Coronary artery (tissue), 2 donors: ENCODE data around the gene UBQLNL.

ENCODE experiments used
- DNase-seq: peaks from one replicate; pipeline ENCODE4 v3.0.0-alpha.2; 2017; ENCODE audit warnings: low spot score
- H3K27ac ChIP-seq, 2 donors: fragments of 200-600 bp; sonication (generic); one replicate each; pipeline ENCODE4 v1.5.1; 2016 to 2019
- H3K4me3 ChIP-seq: fragments of 200-600 bp; sonication (generic); 2 replicates; pipeline ENCODE4 v1.5.1; 2016; ENCODE audit warnings: mild to moderate bottlenecking, moderate library complexity
- TF ChIP-seq, protein P1 (sequence below): fragments of 200-600 bp; sonication (generic); IDR thresholded peaks from one replicate; pipeline ENCODE4 v1.5.1; 2019; ENCODE audit warnings: antibody characterized with exemption

UBQLNL gene, protein sequence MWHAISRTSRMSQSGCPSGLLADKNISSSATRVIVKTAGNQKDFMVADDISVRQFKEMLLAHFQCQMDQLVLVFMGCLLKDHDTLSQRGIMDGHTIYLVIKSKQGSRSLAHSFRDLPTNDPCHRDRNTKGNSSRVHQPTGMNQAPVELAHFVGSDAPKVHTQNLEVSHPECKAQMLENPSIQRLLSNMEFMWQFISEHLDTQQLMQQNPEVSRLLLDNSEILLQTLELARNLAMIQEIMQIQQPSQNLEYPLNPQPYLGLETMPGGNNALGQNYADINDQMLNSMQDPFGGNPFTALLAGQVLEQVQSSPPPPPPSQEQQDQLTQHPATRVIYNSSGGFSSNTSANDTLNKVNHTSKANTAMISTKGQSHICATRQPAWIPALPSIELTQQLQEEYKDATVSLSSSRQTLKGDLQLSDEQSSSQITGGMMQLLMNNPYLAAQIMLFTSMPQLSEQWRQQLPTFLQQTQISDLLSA

DNA sequence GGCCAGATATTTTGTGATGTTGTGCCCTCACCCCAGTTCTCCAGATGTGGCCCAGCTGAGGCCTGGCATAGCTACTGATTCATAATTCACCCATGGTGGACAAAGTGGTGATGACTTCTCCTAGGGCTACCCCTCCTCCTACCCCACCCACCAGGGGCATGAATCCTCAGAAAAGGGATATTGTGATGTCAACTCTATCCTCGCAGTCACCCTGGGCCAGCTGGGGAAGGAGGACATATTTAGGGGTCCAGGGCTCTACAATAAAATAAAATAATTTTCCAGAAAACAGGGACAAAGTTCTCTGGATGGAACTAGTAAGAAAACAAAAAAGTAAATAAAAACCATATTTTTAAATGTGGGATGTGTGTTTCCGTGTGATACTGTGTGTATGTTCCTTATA lies at the start of gene UBQLNL:
UBQLNL (minus strand) TSS at position 101 of the 400 bp plus-strand sequence. CDS start 258 bp downstream, outside the sequence.
- no peak within 1 kb of the TSS for H3K4me3 ChIP-seq
- TF ChIP-seq, protein P1, sequence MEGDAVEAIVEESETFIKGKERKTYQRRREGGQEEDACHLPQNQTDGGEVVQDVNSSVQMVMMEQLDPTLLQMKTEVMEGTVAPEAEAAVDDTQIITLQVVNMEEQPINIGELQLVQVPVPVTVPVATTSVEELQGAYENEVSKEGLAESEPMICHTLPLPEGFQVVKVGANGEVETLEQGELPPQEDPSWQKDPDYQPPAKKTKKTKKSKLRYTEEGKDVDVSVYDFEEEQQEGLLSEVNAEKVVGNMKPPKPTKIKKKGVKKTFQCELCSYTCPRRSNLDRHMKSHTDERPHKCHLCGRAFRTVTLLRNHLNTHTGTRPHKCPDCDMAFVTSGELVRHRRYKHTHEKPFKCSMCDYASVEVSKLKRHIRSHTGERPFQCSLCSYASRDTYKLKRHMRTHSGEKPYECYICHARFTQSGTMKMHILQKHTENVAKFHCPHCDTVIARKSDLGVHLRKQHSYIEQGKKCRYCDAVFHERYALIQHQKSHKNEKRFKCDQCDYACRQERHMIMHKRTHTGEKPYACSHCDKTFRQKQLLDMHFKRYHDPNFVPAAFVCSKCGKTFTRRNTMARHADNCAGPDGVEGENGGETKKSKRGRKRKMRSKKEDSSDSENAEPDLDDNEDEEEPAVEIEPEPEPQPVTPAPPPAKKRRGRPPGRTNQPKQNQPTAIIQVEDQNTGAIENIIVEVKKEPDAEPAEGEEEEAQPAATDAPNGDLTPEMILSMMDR, result no peak
- H3K27ac ChIP-seq, result no peak within 1 kb of the TSS
- no peak for DNase-seq

- DNase-seq, result no peak
- H3K4me3 ChIP-seq, result no peak overlapping the region
- H3K27ac ChIP-seq, result no peak overlapping the region
- TF ChIP-seq, protein P1, result no peak
These were observed 47.9 kb upstream of the UBQLNL start for GRCh38 chr11:5564259-5565019.

- no peak overlapping the region for H3K27ac ChIP-seq
- no peak for DNase-seq
- no peak overlapping the region for H3K4me3 ChIP-seq
- TF ChIP-seq, protein P1, result no peak
These were observed 41.3 kb upstream of the UBQLNL start for GRCh38 chr11:5557751-5558150.

DNA sequence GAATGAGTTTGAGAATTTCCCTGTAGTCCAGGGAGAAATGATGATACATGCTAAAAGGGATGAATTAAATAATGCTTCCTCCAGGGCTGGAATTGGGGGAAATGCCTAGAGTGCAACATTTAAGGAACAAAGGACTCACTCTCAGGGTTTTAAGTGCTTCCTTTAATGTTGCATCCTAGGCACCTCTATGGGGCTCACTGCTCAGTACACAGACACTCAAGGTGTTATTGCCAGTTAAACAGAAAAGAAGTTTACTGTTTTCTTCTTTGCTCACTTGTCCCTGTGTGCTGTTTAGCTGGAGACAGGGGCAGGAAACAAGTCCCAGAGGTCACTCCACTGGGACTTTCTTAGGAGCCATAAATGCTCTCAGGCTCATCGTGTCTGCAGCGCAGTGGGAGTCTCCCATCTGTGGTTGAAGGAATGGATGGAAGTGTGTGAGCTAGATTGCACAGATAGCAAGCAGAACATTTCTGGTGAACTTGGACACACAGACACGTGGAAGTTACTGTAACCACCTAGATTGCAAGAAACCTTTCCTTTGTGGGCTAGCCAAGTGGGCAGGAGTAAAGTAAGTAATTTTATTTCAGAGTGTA lies 40.2 kb upstream of the UBQLNL start:
- no peak for DNase-seq
- TF ChIP-seq, protein P1, result no peak
- Histone ChIP-seq H3K27ac (no peak overlapping the region), H3K4me3 (no peak overlapping the region)

GRCh38 chr11:5553343-5553742 lies 36.8 kb upstream of the UBQLNL start:
- Histone ChIP-seq H3K4me3 (no peak overlapping the region), H3K27ac (no peak overlapping the region)
- TF ChIP-seq, protein P1, result no peak
- no peak for DNase-seq

DNA sequence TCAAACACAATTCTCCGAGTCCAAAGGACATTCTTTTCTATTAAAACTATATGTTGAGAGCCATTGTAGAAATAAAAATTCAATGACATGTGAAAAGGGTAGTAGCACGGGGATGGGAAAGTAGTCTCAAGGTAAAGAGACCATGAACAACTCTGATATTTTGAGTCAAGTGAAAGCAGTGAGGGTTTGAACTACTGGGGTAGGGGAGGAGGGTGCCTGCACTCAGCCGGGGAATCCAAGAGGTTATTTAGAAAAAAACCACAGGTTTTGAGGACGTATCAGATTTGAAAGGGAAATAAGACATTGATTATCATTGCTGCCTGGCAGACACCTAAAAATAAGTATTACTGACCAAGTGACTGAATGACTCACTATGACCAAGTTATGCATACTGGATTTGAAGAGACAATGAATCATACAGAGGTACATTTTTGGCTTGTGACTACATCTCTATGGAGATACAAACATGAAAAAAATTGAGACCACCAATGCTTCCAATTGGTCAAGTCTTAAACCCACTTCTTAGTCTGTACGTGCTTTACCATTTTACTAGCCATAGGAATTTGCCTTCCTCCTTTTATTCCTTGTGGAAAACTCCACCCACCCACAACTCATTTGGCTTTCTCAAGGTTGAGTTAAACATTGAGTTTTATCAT lies 34.1 kb upstream of the UBQLNL start:
- no peak overlapping the region for H3K27ac ChIP-seq
- no peak for DNase-seq
- H3K4me3 ChIP-seq, result no peak overlapping the region
- TF ChIP-seq, protein P1, result no peak
